Panc1 (cell line): ENCODE measurements around the gene CACNA1C.

Experiments used
- POLR2AphosphoS5 ChIP-seq: IDR thresholded peaks from 2 replicates; pipeline ENCODE4 v1.6.1; 2012; ENCODE audit warnings: mild to moderate bottlenecking, low read depth, low read length, moderate library complexity
- TF ChIP-seq, protein P1 (sequence below): fragments of 450-650 bp; IDR thresholded peaks from 2 replicates; pipeline ENCODE4 v1.5.1; 2017; ENCODE audit warnings: mild to moderate bottlenecking
- TF ChIP-seq, protein P2 (sequence below), 2 experiments: IDR thresholded peaks; 2 replicates each; pipeline ENCODE4 v1.6.1; 2011 to 2012; ENCODE audit warnings: low read depth in 2 of 2, control low read depth in 1 of 2, low read length in 1 of 2, mild to moderate bottlenecking in 1 of 2, moderate library complexity in 1 of 2; ENCODE audit not compliant: insufficient read depth in 1 of 2

DNA sequence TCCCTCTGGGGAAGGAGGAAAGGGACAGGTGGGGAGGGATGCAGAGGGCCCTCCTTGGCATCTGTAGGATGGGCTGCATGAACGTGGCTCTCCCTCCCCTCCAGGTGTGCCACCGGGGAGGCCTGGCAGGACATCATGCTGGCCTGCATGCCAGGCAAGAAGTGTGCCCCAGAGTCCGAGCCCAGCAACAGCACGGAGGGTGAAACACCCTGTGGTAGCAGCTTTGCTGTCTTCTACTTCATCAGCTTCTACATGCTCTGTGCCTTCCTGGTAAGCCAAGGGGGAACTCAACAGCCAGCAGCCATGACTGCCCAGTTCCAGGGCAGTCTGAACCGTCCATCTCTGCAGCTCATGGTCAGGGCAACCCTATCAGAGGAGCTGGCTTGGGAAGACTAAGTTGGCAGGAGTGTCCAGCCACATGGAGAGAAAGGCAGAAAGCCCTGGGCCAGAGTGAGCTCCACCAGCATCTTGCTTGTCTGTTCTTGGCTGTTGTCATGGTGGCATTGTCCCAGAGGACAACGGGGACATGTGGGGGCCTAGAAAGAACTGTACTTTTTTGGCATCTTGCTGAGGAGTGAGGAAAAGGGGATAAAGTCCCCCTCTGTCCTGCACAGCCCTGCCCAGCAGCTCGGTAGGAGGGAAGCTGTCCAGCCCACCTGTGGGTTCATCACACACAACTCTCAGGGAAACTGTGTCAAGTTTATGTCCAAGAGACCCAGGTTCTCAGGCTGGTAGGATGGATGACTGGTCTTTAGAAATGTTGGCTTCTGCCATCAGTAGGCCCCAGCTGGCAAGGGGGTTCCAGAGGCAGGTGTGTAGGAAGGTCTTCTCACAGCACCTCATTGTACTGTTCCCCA is 612.2 kb downstream of the CACNA1C start:
- TF ChIP-seq, protein P1, sequence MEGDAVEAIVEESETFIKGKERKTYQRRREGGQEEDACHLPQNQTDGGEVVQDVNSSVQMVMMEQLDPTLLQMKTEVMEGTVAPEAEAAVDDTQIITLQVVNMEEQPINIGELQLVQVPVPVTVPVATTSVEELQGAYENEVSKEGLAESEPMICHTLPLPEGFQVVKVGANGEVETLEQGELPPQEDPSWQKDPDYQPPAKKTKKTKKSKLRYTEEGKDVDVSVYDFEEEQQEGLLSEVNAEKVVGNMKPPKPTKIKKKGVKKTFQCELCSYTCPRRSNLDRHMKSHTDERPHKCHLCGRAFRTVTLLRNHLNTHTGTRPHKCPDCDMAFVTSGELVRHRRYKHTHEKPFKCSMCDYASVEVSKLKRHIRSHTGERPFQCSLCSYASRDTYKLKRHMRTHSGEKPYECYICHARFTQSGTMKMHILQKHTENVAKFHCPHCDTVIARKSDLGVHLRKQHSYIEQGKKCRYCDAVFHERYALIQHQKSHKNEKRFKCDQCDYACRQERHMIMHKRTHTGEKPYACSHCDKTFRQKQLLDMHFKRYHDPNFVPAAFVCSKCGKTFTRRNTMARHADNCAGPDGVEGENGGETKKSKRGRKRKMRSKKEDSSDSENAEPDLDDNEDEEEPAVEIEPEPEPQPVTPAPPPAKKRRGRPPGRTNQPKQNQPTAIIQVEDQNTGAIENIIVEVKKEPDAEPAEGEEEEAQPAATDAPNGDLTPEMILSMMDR: no peak
- no peak for TF ChIP-seq POLR2AphosphoS5
- TF ChIP-seq, protein P2, sequence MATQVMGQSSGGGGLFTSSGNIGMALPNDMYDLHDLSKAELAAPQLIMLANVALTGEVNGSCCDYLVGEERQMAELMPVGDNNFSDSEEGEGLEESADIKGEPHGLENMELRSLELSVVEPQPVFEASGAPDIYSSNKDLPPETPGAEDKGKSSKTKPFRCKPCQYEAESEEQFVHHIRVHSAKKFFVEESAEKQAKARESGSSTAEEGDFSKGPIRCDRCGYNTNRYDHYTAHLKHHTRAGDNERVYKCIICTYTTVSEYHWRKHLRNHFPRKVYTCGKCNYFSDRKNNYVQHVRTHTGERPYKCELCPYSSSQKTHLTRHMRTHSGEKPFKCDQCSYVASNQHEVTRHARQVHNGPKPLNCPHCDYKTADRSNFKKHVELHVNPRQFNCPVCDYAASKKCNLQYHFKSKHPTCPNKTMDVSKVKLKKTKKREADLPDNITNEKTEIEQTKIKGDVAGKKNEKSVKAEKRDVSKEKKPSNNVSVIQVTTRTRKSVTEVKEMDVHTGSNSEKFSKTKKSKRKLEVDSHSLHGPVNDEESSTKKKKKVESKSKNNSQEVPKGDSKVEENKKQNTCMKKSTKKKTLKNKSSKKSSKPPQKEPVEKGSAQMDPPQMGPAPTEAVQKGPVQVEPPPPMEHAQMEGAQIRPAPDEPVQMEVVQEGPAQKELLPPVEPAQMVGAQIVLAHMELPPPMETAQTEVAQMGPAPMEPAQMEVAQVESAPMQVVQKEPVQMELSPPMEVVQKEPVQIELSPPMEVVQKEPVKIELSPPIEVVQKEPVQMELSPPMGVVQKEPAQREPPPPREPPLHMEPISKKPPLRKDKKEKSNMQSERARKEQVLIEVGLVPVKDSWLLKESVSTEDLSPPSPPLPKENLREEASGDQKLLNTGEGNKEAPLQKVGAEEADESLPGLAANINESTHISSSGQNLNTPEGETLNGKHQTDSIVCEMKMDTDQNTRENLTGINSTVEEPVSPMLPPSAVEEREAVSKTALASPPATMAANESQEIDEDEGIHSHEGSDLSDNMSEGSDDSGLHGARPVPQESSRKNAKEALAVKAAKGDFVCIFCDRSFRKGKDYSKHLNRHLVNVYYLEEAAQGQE (IDR thresholded peaks at IDR 0.05; ENCODE audit: insufficient read depth in 1 of 2, low read depth in 2 of 2, low read length in 1 of 2): no peak
